ENCODE measurements around the gene ADAMTS14.

ADAMTS14 gene

DNA sequence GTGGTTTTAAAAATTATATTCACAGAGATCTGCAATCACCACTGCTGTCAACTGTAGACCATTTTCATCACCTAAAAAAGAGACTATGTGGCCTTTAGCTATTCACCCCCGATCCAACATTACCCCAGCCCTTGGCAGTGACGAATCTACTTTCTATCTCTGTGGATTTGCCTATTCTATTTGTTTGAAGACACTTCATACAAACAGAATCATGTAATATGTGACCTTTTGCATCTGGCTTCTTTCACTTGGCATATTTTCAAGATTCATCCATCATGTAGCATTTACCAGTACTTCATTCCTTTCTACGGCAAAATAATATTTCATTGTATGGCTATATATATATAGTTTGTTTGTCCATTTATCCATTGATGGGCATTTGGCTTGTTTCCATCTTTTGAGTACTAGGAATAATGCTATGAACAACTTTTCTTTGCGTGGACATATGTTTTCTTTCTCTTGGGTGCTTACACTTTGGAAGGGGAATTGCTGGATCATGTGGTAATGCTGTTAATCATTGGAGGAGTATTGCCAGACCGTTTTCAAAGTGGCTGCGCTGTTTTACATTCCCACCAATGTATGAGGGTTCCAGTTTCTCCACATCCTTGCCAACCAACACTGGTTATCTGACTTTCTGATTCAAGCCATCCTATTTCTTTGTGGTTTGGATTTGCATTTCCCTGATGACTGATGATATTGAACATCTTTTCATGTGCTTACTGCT, 22.3 kb downstream of the ADAMTS14 start:
- no peak for TF ChIP-seq OSR1 (CRISPR knock-in tag; IDR thresholded peaks at IDR 0.05)
- no peak for TF ChIP-seq ISL1 (CRISPR knock-in tag; IDR thresholded peaks at IDR 0.05)
- TF ChIP-seq ZC3H10 (CRISPR knock-in tag; IDR thresholded peaks at IDR 0.05) = no peak
- no peak for TF ChIP-seq ZNF565 (CRISPR knock-in tag; conservative IDR thresholded peaks at IDR 0.05; ENCODE audit: low read depth)
- TF ChIP-seq, protein P1, sequence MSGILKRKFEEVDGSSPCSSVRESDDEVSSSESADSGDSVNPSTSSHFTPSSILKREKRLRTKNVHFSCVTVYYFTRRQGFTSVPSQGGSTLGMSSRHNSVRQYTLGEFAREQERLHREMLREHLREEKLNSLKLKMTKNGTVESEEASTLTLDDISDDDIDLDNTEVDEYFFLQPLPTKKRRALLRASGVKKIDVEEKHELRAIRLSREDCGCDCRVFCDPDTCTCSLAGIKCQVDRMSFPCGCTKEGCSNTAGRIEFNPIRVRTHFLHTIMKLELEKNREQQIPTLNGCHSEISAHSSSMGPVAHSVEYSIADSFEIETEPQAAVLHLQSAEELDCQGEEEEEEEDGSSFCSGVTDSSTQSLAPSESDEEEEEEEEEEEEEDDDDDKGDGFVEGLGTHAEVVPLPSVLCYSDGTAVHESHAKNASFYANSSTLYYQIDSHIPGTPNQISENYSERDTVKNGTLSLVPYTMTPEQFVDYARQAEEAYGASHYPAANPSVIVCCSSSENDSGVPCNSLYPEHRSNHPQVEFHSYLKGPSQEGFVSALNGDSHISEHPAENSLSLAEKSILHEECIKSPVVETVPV (CRISPR knock-in tag; IDR thresholded peaks at IDR 0.05) = no peak
- TF ChIP-seq TOX (CRISPR knock-in tag; IDR thresholded peaks at IDR 0.05; ENCODE audit: borderline replicate concordance) = no peak
- TF ChIP-seq ZNF8 (CRISPR knock-in tag; IDR thresholded peaks at IDR 0.05) = no peak
- no peak for TF ChIP-seq SNAI2 (CRISPR knock-in tag; IDR thresholded peaks at IDR 0.05)
- no peak for TF ChIP-seq TCF4 (CRISPR knock-in tag; IDR thresholded peaks at IDR 0.05; ENCODE audit: borderline replicate concordance)
- TF ChIP-seq CSDC2 (CRISPR knock-in tag; IDR thresholded peaks at IDR 0.05) = no peak
- no peak for TF ChIP-seq PPARA (CRISPR knock-in tag; IDR thresholded peaks at IDR 0.05; ENCODE audit: borderline replicate concordance)
- no peak for TF ChIP-seq ZNF70 (CRISPR knock-in tag; IDR thresholded peaks at IDR 0.05)
- TF ChIP-seq, protein P2, sequence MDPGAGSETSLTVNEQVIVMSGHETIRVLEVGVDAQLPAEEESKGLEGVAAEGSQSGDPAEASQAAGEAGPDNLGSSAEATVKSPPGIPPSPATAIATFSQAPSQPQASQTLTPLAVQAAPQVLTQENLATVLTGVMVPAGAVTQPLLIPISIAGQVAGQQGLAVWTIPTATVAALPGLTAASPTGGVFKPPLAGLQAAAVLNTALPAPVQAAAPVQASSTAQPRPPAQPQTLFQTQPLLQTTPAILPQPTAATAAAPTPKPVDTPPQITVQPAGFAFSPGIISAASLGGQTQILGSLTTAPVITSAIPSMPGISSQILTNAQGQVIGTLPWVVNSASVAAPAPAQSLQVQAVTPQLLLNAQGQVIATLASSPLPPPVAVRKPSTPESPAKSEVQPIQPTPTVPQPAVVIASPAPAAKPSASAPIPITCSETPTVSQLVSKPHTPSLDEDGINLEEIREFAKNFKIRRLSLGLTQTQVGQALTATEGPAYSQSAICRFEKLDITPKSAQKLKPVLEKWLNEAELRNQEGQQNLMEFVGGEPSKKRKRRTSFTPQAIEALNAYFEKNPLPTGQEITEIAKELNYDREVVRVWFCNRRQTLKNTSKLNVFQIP (CRISPR knock-in tag; IDR thresholded peaks at IDR 0.05; ENCODE audit: borderline replicate concordance, low read depth) = no peak
- peak; percentile 51 for ATAC-seq

DNA sequence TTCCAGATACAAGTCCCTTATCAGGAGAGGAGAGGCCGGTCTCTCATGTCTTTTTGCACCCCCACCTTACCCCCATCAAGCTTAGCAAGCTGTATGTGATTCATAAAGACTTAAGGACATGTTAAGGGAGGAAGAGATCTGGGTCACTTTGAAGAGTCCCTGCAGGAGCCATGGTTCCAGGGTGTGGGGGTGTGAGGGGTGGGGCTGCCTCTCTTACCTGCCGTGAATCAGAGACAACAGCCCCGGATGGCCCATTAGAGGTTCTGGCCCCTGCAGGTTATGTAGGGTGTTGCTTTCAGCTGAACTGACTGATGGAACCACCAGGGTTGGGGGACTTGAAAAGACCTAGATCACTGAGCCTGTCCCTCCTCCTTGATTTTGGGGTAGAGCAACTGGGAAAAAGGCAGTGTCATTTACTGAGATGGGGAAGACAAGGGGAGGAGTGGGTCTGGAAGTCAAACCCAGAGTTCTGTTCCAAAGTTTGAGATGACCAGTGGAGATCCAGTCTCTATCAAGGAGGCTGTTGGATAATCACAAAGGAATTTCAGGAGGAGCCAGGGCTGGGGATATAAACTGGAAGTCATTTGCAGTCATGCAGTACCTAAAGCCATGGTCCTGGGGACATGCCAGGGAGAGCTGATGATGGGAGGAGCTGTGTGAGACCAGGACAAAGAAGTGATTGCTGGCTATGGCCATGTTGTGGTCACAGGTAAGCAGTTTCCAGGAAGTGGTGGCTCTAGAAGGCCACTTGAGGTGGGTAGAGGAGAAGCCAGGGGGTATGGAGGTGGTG, 23.1 kb downstream of the ADAMTS14 start:
- TF ChIP-seq TOX (CRISPR knock-in tag; IDR thresholded peaks at IDR 0.05; ENCODE audit: borderline replicate concordance) (no peak), ZNF8 (CRISPR knock-in tag; IDR thresholded peaks at IDR 0.05) (no peak), ZNF70 (CRISPR knock-in tag; IDR thresholded peaks at IDR 0.05) (no peak), GLIS3 (CRISPR knock-in tag; IDR thresholded peaks at IDR 0.05) (no peak), ARNTL (CRISPR knock-in tag; IDR thresholded peaks at IDR 0.05; ENCODE audit: borderline replicate concordance, low read depth) (no peak)

DNA sequence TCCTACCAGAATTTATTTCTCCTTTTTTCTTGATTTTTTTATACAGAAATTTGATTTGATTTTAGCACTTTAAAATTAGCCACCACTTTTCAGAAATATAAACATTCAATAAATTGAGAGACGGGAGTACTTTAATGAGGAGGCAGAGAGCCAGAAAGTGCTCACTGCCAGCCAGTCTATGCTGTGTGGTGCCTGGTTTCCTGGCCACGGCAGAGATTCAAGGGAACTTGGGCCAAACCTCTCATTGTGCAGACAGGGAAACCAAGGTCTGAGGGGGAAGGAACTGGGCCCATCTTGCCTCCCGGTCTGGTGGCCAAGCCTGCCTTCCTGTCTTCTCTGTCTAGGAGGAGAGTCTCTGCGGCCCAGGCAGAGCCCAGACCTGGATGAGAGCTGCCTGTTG, 25.9 kb downstream of the ADAMTS14 start:
- no peak for ATAC-seq
- TF ChIP-seq ESRRG (CRISPR knock-in tag; IDR thresholded peaks at IDR 0.05) (no peak), ISL1 (CRISPR knock-in tag; IDR thresholded peaks at IDR 0.05) (no peak), PPARA (CRISPR knock-in tag; IDR thresholded peaks at IDR 0.05; ENCODE audit: borderline replicate concordance) (no peak), ARNTL (CRISPR knock-in tag; IDR thresholded peaks at IDR 0.05; ENCODE audit: borderline replicate concordance, low read depth) (no peak), ZNF70 (CRISPR knock-in tag; IDR thresholded peaks at IDR 0.05) (no peak), ZNF565 (CRISPR knock-in tag; conservative IDR thresholded peaks at IDR 0.05; ENCODE audit: low read depth) (no peak), TOX (CRISPR knock-in tag; IDR thresholded peaks at IDR 0.05; ENCODE audit: borderline replicate concordance) (no peak)
- TF ChIP-seq, protein P1 (CRISPR knock-in tag; IDR thresholded peaks at IDR 0.05) = no peak
- TF ChIP-seq, protein P3, sequence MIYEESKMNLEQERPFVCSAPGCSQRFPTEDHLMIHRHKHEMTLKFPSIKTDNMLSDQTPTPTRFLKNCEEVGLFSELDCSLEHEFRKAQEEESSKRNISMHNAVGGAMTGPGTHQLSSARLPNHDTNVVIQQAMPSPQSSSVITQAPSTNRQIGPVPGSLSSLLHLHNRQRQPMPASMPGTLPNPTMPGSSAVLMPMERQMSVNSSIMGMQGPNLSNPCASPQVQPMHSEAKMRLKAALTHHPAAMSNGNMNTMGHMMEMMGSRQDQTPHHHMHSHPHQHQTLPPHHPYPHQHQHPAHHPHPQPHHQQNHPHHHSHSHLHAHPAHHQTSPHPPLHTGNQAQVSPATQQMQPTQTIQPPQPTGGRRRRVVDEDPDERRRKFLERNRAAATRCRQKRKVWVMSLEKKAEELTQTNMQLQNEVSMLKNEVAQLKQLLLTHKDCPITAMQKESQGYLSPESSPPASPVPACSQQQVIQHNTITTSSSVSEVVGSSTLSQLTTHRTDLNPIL (CRISPR knock-in tag; IDR thresholded peaks at IDR 0.05; ENCODE audit: low read depth) = no peak

More for the DNA sequence above, 23.1 kb downstream of the ADAMTS14 start:
- ATAC-seq = no peak

DNA sequence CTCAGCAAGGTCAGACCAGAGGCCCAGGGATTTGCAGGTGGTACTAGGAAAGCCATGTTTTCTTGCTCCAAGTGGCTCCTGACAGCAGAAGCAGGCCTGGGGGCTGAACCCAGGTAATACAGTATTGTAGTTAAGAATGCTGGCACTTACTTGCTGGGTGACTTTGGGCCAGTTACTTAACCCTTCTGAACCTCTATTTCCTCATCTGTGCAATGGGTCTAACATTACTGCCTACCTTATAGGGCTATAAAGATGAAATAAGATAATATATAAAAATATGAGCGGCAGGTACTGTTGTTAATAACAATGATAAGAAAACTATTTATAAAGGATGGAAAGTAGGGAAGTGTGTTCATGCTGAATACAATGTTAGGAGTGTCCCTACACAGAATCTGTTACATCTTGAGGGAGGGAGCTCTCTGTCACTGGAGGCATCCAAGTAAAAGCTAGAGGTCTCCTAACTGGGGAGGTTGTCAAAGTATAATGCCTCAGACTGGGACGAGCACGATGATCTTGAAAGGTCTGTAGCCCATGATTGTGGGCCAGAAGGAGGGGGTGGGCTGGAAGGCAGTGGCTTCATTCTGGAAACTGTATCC, 26.9 kb downstream of the ADAMTS14 start:
- no peak for ATAC-seq
- no peak for TF ChIP-seq TOX (CRISPR knock-in tag; IDR thresholded peaks at IDR 0.05; ENCODE audit: borderline replicate concordance)
- TF ChIP-seq GLIS3 (CRISPR knock-in tag; IDR thresholded peaks at IDR 0.05) = no peak
- no peak for TF ChIP-seq CSDC2 (CRISPR knock-in tag; IDR thresholded peaks at IDR 0.05)
- TF ChIP-seq, protein P2 (CRISPR knock-in tag; IDR thresholded peaks at IDR 0.05; ENCODE audit: borderline replicate concordance, low read depth) = no peak
- TF ChIP-seq ZNF565 (CRISPR knock-in tag; conservative IDR thresholded peaks at IDR 0.05; ENCODE audit: low read depth) = no peak
- TF ChIP-seq ESRRG (CRISPR knock-in tag; IDR thresholded peaks at IDR 0.05) = no peak
- no peak for TF ChIP-seq ARNTL (CRISPR knock-in tag; IDR thresholded peaks at IDR 0.05; ENCODE audit: borderline replicate concordance, low read depth)
- no peak for TF ChIP-seq ISL1 (CRISPR knock-in tag; IDR thresholded peaks at IDR 0.05)
- TF ChIP-seq, protein P4, sequence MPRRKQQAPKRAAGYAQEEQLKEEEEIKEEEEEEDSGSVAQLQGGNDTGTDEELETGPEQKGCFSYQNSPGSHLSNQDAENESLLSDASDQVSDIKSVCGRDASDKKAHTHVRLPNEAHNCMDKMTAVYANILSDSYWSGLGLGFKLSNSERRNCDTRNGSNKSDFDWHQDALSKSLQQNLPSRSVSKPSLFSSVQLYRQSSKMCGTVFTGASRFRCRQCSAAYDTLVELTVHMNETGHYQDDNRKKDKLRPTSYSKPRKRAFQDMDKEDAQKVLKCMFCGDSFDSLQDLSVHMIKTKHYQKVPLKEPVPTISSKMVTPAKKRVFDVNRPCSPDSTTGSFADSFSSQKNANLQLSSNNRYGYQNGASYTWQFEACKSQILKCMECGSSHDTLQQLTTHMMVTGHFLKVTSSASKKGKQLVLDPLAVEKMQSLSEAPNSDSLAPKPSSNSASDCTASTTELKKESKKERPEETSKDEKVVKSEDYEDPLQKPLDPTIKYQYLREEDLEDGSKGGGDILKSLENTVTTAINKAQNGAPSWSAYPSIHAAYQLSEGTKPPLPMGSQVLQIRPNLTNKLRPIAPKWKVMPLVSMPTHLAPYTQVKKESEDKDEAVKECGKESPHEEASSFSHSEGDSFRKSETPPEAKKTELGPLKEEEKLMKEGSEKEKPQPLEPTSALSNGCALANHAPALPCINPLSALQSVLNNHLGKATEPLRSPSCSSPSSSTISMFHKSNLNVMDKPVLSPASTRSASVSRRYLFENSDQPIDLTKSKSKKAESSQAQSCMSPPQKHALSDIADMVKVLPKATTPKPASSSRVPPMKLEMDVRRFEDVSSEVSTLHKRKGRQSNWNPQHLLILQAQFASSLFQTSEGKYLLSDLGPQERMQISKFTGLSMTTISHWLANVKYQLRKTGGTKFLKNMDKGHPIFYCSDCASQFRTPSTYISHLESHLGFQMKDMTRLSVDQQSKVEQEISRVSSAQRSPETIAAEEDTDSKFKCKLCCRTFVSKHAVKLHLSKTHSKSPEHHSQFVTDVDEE (CRISPR knock-in tag; IDR thresholded peaks at IDR 0.05) = no peak
- TF ChIP-seq SNAI2 (CRISPR knock-in tag; IDR thresholded peaks at IDR 0.05) = no peak

Measured in SK-N-SH treated with all-trans-retinoic acid at 6 μM for 48 hours (cell line).